ENCODE data around the gene FZD8.
A peak's percentile ranks its signal among the peaks of the same experiment; 100 is the strongest.

FZD8 gene

DNA sequence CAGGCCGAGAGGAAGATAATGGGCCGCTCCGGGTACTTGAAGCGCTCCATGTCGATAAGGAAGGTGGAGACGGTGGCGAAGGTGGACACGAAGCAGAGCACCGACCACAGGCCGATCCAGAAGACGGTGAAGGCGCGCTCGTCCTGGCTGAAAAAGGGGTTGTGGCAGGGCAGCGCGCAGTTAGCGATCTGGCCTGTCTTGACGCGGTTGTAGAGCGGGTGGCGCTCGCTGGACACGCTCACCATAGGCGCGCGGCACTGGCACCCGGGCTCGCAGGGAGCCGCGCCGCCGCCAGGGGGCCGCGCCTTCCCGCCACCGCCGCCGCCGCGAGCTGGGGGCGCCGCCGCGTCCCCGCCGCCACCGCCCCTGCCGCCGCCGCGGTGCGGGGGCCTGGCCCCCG lies 1.6 kb downstream of the FZD8 start:
- DNase-seq = no peak

DNA sequence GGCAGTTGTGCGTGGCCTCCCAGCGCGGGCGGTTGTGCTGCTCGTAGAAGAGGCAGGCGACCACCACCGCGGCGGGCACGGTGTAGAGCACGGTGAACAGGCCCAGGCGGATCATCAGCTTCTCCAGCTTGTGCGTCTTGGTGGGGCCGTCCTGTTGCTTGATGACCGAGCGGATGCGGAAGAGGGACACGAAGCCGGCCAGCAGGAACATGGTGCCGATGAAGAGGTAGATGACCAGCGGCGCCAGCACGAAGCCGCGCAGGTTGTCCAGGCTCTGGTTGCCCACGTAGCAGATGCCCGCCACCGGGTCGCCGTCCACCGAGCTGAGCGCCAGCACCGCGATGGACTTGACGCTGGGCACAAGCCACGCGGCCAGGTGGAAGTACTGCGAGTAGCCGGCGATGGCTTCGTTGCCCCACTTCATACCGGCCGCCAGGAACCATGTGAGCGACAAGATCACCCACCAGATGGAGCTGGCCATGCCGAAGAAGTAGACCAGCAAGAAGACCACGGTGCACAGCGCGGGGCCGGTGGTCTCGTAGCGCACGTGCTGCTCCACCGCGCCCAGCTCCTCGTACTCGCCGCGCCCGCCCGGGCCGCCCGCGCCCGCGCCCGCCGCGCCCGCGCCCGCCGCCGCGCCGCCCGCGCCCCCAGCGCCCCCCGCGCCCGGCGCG lies 2.2 kb downstream of the FZD8 start:
- no peak for DNase-seq

DNA sequence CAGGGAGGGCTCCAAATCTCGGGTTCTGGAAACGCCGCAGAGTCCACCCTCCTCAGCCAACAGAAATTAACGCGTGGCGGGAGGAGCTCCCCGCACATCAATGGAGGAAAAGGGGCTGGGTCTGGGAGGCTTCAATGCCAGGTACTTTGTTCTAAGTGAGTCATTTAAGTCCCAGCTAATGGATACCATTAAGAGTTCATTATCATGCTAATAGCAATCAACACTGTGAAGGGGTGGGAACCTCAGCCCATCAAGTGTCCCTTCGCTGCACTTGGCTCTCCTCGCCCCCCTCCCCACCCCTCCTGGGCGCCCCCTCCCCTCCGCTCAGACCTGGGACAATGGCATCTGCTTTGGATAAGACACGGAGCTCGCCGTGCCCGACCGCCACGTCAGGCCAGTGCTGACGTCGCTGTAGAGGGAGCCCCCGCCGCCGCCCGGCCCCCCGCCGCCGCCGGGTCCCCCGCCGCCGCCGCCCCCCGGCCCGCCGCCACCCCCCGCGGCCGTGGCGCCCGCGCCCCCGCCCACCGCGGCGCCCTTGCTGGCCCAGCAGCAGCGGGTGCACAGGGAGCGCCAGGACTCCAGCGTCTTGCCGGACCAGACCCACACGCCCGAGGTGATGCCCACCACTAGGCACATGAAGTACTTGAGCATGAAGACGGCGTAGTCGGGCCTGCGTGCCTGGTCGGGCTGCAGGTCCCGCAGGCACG lies 2.9 kb downstream of the FZD8 start:
- DNase-seq = no peak

DNA sequence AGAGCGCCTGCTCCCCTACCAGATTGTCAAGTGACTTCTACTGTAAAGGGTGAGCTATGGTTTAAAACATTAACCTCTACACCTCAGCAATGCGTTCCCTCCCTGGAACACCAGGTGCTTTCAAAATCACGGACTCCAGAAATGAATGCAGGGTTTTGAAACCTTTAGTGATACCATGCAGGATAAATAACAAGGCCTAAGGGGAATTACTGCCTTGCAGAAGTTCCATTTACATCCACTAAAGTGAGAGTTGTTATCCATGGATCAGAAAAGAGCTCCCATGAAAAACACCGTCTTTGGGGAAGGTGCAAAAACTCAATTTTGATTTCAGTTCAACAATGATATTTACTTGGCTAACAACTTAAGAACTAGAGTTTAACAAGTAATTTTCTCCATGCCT lies 4.0 kb downstream of the FZD8 start:
- no peak for DNase-seq

DNA sequence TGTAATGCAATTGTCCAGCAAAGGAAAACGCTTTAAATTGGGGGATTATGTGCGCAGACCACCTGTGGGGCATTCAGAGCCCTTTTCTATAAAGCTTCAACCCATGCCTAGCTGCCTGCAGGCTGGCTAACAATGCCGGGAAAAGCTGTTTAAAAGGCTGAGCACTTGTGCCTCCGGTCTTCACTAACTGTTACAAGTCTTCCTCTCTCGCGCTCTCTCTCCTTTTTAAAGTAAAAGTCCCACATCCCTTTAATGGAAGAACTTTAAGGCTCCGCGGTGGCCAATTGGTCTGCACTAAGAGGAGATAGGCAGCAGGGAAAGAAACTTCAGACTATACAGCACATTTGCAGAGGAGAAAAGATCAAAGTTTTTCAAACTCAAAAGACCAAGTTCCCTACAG lies 4.6 kb downstream of the FZD8 start:
- DNase-seq = no peak

DNA sequence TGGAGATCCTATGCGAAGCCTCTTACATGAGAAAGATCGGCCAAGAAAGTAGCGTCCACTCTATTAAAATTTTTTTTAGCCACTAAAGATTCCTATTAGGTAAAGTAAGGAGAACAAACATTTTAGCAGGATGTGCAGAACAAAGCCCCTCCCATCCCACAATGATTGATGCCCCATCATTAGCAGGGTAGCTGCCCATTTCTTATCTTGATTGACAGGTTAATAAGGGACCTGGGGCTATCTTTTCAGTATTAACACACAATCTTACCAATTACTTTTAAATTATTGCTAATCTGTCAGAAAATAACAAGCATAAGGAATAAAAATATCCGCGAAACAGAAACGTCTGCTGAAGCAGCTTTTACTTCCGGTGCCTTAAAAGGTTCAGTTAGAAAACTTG lies 5.1 kb downstream of the FZD8 start:
- DNase-seq = no peak

DNA sequence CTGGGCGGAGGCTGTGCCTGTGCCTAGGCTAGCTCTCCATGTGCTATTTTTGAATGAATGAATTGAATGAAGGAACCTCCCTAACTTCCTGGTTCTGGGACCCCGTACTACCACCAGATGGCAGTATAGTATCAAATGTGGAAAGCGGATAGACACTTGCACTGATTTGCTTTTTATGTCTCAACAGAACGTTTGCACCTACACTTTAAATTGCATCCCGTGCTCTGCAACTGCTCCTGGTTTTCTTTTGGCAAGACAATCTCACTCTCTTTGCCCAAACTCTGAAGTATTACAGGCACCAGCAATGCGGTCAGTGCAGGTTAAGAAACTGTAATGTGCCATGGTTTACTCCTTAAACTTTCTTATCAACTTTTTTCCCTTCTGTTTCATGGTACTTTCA lies 6.5 kb downstream of the FZD8 start:
- DNase-seq = peak; percentile 49

DNA sequence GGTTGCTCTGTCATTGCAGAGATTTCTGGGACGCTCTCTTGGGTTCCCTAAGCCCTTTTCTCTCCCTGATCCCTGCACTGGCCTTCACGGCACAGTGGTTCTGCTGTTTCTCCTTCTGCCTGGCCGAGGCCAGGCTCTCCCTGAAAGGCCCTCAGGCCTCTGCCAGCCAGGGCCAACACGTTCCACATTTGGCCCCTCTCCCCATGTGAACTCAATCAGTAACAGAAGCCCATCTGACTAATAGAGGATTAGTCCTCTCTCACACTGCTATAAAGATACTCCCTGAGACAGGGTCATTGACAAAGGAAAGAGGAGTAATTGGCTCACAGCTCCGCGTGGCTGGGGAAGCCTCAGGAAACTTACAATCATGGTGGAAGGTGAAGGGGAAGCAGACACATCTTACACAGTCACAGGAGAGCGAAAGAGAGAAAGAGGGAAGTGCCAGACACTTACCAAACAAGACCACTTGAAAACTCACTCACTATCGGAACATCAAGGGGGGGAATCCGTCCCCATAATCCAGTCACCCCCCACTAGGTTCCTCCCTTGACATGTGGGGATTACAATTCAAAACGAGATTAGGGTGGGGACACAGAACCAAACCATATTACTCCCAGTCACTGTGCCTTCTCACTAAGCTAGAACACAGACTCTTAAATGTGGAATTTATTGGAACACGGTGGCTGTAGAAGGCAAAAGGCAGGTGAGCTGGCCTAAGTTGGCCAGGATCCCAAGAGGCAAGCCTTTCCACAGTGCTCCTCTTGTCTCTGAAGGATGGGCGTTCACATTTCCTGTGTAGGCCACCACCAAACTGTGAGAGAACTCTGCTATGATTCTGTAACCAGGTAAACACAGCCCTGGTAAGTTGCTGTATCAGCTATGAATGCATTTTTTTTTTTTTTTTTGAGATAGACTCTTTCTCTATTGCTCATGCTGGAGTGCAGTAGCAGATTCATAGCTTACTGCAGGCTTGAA lies 8.8 kb downstream of the FZD8 start:
- no peak for DNase-seq

DNA sequence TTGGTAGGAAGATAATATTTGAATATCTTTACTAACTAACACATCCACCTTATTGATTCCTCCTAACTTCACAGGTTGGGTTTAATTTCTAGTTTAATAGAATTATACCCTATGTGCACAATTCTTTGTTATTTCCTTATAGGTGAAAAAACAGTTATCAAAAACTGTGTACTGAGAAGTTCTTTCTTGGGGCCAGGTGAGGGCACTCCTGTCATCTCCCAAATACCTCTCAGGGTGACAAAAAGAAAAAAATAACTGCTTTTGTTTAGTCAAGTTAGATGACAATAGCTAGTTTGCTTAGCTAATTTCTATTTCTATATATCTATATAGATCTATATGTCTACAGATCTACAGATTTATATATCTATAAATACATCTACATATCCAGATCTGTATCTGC lies 10.1 kb downstream of the FZD8 start:
- DNase-seq = no peak

DNA sequence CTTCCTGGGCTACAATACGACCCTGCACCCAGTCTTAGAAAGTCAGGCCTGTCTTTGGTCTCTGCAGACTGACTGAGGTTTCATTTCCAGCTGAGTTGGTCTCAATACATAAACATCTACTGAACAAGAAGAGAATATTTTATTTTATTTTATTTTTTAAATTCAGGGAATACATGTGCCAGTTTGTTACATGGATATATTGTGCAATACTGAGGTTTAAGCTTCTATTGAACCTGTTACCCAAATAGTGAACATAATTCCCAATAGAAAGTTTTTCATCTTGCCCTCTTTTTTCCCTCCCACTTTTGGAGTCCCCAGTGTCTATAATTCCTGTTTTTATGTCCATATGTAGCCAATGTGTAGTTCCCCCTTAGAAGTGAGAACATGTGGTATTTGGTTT lies 10.7 kb downstream of the FZD8 start:
- no peak for DNase-seq

DNA sequence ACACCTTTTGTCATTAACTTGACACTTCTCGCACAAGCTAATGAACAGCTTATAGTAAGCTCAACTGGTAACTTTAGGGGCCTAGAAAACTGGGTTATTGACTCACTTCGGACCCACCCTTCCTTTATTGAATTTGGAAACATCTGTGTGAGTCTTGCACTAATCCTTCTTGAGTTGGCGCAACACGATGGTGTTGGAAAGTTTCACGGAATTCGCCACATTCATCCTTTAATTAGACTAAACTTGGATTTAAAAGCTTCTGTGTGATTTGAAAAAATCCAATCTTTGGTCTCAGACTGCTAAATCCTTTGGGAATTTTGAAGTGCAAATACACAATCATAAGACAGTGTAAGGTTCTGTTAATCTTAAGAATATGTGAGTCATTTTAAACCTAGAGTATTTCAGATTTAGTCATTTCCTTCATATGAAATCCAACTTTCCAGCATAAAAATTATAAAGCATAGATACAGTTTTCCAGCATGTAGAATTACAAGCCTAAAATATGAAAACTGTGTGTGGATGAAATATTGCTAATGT lies 15.1 kb downstream of the FZD8 start:
- DNase-seq = no peak

DNA sequence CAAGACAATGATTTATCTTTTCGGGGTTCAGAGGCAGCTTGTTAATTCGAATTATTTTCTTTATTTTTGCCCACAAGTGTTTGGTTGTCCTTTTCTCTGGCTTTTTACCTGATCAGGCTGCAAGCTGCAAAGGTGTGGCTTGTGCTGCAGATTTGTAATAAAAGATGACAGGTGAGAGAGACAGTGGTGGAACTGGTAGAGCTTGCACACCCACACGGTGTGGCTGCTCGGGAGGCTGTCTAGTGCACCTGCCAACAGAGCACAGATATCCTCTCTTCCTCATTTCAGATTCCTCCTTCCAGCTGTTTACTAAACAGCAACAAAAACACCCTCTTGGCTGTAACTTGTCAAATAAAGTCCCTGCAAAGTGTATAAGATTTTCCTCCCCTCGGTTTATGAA lies 27.8 kb downstream of the FZD8 start:
- no peak for DNase-seq

DNA sequence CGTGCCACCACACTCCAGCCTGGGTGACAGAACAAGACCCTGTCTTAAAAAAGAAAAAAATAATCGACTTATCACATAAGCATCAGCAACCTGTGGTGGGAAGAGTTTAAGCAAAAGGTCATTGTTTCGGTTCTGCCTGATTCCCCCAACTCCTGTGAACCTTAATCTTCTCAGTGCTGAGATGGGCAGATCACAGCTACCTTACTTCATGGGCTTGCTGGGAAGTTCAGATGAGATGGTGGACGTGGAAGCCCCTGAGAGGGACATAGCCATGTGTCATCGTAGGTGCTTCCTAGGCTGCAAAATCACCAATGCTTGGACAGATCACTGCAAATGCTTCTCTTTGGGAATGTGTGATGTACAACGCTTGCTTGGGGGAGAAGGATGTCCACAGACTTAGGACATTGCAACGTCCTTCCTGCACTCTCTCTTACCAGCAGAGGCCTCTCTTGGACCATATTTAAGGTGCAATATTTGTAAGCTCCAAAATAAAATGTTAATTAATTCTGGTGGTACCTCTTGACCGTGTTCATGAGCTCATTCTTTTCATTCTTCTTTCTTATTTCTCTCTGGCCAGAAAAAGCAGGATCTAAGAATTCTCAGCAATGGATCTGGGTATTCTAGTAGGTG lies 28.4 kb downstream of the FZD8 start:
- no peak for DNase-seq

DNA sequence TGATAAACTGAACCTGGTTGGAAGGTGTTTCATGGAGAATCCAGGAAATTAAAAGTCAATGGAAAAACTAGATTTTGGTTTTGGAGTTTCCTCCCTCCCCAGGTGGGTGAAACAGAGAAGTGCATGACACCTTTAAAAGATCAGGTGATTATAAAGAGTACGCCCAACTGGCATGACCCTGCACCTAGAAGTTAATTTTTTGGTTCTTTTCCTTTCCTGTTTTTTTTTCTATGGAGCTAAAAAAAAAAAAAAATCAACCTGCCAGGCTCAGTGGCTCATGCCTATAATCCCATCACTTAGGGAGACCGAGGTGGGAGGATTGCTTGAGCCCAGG lies 29.0 kb downstream of the FZD8 start:
- DNase-seq = no peak

DNA sequence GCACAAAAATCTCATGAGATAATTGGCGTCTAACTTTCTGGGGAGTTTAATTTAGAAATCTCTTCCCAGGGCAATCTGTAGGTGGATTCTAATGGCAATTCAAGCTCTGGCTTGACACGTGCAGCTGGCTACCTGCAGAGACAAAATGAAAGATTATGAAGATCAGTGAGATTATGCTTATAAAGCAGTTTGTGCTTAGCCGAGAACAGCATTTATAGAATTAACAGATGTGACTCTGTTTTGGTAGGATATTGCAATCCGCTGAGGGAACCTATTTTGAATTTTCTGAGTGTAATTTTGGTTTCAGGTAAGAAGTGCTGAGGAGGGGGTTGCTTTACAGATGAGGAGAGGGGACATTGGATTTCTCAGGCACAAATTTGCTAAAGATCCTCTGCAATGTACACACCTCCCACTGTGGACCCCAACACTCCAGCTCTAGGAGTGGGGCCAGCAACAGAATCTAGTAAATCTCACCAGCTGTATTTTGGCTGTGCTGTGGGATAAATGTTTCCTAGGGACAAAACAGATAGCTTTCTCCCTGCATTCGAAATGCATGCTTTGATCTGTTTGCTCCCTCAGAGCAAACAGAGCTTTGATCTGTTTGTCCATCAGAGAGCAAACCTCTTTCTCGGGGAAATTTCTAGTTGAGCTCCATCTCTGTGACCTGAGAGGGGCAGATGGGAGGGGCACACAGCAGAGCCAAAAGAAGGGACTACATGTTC lies 29.6 kb downstream of the FZD8 start:
- no peak for DNase-seq

DNA sequence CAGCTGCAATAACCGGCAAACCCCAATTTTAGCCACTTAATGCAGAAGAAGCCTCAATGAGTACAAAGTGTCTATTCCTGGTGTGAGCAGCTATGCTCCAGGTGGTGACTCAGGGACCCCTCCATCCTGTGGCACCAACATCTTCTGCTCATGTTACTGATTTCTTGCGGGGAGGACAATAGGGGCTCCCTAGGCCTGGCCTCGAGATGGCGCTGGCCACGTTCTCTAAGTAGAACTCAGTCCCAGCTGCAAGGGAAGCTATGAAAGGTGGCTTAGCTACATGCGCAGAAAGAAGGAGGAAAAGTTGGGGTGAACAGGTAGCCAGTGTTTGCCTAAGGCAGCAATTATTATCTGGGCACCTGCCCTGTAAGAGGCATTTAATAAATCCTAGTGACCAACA lies 30.3 kb downstream of the FZD8 start:
- DNase-seq = no peak

DNA sequence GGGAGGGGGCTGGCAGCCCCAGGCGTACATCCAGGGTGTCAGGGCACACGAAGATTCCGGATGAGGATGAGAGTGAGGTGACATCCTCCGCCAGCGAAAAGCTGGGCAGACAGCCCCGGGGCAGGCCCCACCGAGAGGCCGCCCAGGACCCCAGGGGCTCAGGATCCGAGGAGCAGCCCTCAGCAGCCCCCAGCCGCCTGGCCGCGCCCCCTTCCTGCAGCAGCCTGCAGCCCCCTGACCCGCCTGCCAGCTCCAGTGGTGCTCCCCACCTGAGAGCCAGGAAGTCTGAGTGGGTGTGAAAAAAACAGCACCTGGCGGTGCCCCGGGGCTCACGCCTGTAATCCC lies 33.8 kb downstream of the FZD8 start:
- DNase-seq = no peak

DNA sequence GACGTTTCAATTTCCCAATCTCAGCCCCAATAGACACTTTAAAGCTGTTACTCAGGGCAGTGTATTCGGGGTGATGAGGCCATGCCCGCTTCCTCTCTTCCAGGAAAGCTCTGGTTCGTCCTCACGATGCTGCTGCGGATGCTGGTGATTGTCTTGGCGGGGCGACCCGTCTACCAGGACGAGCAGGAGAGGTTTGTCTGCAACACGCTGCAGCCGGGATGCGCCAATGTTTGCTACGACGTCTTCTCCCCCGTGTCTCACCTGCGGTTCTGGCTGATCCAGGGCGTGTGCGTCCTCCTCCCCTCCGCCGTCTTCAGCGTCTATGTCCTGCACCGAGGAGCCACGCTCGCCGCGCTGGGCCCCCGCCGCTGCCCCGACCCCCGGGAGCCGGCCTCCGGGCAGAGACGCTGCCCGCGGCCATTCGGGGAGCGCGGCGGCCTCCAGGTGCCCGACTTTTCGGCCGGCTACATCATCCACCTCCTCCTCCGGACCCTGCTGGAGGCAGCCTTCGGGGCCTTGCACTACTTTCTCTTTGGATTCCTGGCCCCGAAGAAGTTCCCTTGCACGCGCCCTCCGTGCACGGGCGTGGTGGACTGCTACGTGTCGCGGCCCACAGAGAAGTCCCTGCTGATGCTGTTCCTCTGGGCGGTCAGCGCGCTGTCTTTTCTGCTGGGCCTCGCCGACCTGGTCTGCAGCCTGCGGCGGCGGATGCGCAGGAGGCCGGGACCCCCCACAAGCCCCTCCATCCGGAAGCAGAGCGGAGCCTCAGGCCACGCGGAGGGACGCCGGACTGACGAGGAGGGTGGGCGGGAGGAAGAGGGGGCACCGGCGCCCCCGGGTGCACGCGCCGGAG lies 34.4 kb downstream of the FZD8 start:
- DNase-seq = no peak

DNA sequence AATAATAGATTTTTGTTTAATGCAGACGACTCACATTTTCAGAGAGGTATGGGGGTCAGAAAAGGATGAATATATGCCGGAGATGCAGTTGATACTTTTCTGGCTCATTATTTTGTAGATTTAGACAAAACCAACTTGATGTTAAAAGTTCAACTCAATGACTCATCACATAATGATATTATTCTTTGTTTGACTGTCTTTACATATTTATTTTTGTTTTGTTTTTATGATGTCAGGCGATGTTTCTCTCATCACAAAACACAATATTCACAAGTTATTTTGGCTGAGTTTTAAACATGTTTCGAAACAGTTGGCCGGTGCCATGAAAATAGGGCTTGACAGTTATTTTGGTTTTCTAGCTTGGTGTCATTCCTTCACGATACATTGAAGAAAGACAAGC lies 35.7 kb downstream of the FZD8 start:
- no peak for DNase-seq

DNA sequence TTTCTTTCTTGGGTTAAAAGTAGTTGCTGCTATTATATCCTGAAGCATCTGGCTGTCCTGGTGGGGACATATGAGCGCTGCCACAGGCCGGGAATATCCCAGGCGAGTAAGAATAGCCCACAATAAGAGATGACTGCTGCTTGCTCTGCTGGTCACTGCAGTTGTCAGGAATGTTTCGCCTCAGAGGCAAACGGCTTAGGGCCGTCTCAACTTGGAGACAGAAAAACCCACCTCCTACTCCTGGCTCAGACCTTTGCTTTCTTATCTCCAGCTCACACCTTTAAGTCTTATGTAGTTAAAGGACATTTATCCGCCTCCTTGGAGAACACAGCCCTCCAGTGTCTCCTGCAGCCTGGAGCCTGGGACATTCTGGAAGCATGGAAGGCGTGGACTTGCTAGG lies 36.9 kb downstream of the FZD8 start, which contains the start of gene GJD4:
GJD4 (plus strand) TSS at position 151 of the 400 bp plus-strand sequence; CDS start at position 378, 227 bp downstream.
- DNase-seq = no peak

DNA sequence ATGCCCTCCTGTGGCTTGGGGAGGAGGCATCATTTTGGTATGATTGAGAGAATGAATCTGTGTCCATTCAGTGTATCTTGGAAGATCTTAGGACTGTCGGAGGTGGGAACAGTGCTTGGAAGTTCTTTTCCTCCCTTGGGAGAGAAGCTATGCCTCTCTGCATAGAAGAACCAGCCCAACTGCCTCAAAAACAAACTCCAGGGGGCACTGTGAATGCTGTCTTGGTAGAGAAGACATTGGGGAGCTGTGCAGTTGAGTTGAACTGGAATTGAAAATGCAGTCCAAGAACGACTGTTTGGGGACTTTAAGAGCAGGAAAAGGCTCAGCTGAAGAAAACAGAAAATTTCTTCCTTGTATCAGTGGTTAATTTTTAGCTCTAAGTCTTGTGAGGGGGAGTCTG lies 41.9 kb downstream of the FZD8 start:
- no peak for DNase-seq

DNA sequence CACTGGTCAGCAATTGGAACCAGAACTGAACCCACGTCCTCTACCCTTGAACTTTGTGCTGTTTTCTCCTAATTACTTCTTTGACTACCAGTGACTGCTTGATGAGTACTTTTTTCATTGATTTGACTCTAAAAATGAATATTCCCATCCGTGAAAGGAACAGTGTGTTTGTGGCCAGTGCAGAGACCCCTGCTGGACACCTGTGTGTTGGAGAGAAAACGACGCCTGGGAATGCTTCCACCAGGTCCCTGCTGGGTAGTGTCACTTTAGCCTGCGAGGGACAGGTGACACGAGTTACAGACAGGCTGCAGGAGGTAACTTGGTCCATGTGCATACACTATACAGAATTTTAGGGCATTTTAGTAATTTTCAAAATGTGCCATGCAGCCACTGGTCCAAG lies 43.7 kb downstream of the FZD8 start:
- DNase-seq = no peak
